HCT116 (cell line): ENCODE data around the gene PILRA. TPM values are rescaled to one million over a fixed set of nuclear protein-coding genes. Genes with fewer than 3 reads are reported as not detected.
"Not testable (repeated sequence)": the region's sequence is repeated elsewhere in the genome, so short reads cannot be mapped to it uniquely, and the experiment has no call there.

Source experiments
- ATAC-seq: fragments of 200-7000 bp; cut with Tn5 transposase; 2 replicates; pipeline ENCODE4 v1.9.1; 2020; ENCODE audit warnings: mild to moderate bottlenecking, moderate library complexity
- BruUV-seq: library from RNA; stranded (reverse); fragments of 400-500 nt; replicated peaks from 2 replicates; lab custom pipeline; 2021; lab: Mats Ljungman, UMichigan
- CTCF ChIA-PET: fragments of 300-600 bp; sonication (Branson Sonifier 250); formaldehyde crosslinking; loops from one replicate; lab custom pipeline; 2021; ENCODE audit warnings: antibody characterized with exemption; lab: Charles Lee
- POLR2A ChIA-PET: fragments of 300-600, 350-600 bp; sonication (Branson Sonifier 250); formaldehyde crosslinking; loops from one replicate; lab custom pipeline; 2021; ENCODE audit warnings: antibody characterized with exemption; lab: Charles Lee
- RAD21 ChIA-PET, 2 experiments: fragments of 300-600 bp; sonication (Branson Sonifier 250); formaldehyde crosslinking; loops; one replicate each; lab custom pipeline; 2023; ENCODE audit warnings: low total read pairs in 2 of 2; ENCODE audit not compliant: uncharacterized antibody in 2 of 2, unreplicated experiment in 2 of 2, low non-redundant PET in 1 of 2; lab: Charles Lee
- DNase-seq: peaks from one replicate; pipeline ENCODE4 v3.0.0-alpha.2; 2010; ENCODE audit warnings: low read depth, low spot score
- H2AFZ ChIP-seq: fragments of 200-600 bp; shearing (Covaris generic), sonication (generic); 2 replicates; pipeline ENCODE4 v1.6.1; 2017; ENCODE audit warnings: low read depth, mixed run types, mixed read lengths, antibody characterized with exemption, low read length; ENCODE audit not compliant: poor library complexity, severe bottlenecking
- H3K27ac ChIP-seq: 2 replicates; pipeline ENCODE4 v1.5.1; 2012; ENCODE audit warnings: low read depth, low read length
- H3K27me3 ChIP-seq: fragments of 200-600 bp; sonication (generic); 2 replicates; pipeline ENCODE4 v1.6.1; 2016; ENCODE audit warnings: mixed run types, low read length, mixed read lengths; ENCODE audit not compliant: insufficient read depth
- H3K36me3 ChIP-seq, 2 experiments: fragments of 200-500 bp in 1 of 2; fragments of 200-600 bp in 1 of 2; sonication (Bioruptor generic) in 1 of 2; sonication (generic) in 1 of 2; 2 replicates each; pipeline versions ENCODE4 v1.5.1 to v1.6.1; 2014 to 2016; ENCODE audit warnings: low read length in 2 of 2, inconsistent platforms in 1 of 2, mixed read lengths in 1 of 2, mixed run types in 1 of 2; ENCODE audit not compliant: insufficient read depth in 2 of 2, control insufficient read depth in 1 of 2
- H3K4me1 ChIP-seq, 2 experiments: fragments of 200-600 bp in 1 of 2; sonication (generic) in 1 of 2; 2 replicates each; pipeline versions ENCODE4 v1.5.1 to v1.6.1; 2012 to 2017; ENCODE audit warnings: low read length in 2 of 2, inconsistent platforms in 1 of 2, mild to moderate bottlenecking in 1 of 2, mixed read lengths in 1 of 2, mixed run types in 1 of 2, moderate library complexity in 1 of 2; ENCODE audit not compliant: insufficient read depth in 2 of 2, control insufficient read depth in 1 of 2
- H3K4me2 ChIP-seq: fragments of 200-600 bp; sonication (generic); 2 replicates; pipeline ENCODE4 v1.6.1; 2017; ENCODE audit warnings: mixed run types, low read length, mixed read lengths
- H3K4me3 ChIP-seq, 2 experiments: fragments of 200-600 bp in 1 of 2; sonication (generic) in 1 of 2; replicated peaks in 1 of 2; 2 replicates each; pipeline ENCODE4 v1.5.1; 2011 to 2016; ENCODE audit warnings: low read length in 2 of 2, control low read depth in 1 of 2, low read depth in 1 of 2, mild to moderate bottlenecking in 1 of 2, mixed read lengths in 1 of 2, mixed run types in 1 of 2
- H3K79me2 ChIP-seq: fragments of 200-600 bp; sonication (generic); 2 replicates; pipeline ENCODE4 v1.6.1; 2017; ENCODE audit warnings: mild to moderate bottlenecking, mixed run types, low read length, moderate library complexity, mixed read lengths; ENCODE audit not compliant: insufficient read depth
- H3K9ac ChIP-seq: fragments of 200-600 bp; sonication (generic); 2 replicates; pipeline ENCODE4 v1.6.1; 2016; ENCODE audit warnings: low read length, mixed read lengths
- H3K9me2 ChIP-seq: fragments of 200-600 bp; sonication (generic), shearing (Covaris generic); 2 replicates; pipeline ENCODE4 v1.6.1; 2017; ENCODE audit warnings: mixed run types, mild to moderate bottlenecking, moderate library complexity; ENCODE audit not compliant: insufficient read depth
- H3K9me3 ChIP-seq, 2 experiments: fragments of 200-500 bp in 1 of 2; fragments of 200-600 bp in 1 of 2; sonication (Bioruptor generic) in 1 of 2; sonication (generic) in 1 of 2; 2 replicates each; pipeline ENCODE4 v1.6.1; 2014 to 2017; ENCODE audit warnings: low read length in 2 of 2, mixed read lengths in 2 of 2, inconsistent platforms in 1 of 2, low read depth in 1 of 2, mild to moderate bottlenecking in 1 of 2, mixed run types in 1 of 2, moderate library complexity in 1 of 2; ENCODE audit not compliant: control insufficient read depth in 1 of 2, insufficient read depth in 1 of 2
- H4K20me1 ChIP-seq: fragments of 200-600 bp; sonication (generic), shearing (Covaris generic); 2 replicates; pipeline ENCODE4 v1.6.1; 2017; ENCODE audit warnings: mixed run types, mild to moderate bottlenecking, moderate library complexity; ENCODE audit not compliant: insufficient read depth
- ATF3 ChIP-seq: IDR thresholded peaks from 2 replicates; pipeline ENCODE4 v1.6.1; 2012
- CBX3 ChIP-seq: IDR thresholded peaks from 2 replicates; pipeline ENCODE4 v1.6.1; 2012; ENCODE audit warnings: low read depth
- CEBPB ChIP-seq: IDR thresholded peaks from 2 replicates; pipeline ENCODE4 v1.6.1; 2012; ENCODE audit warnings: low read depth
- EGR1 ChIP-seq: IDR thresholded peaks from 2 replicates; pipeline ENCODE4 v1.6.1; 2012; ENCODE audit warnings: low read depth
- EZH2 ChIP-seq: fragments of 200-600 bp; sonication (generic); IDR thresholded peaks from 2 replicates; pipeline ENCODE4 v1.6.1; 2017; ENCODE audit warnings: antibody characterized with exemption, mixed run types
- EZH2phosphoT487 ChIP-seq: fragments of 200-600 bp; IDR thresholded peaks from 2 replicates; pipeline ENCODE4 v1.6.1; 2018; ENCODE audit warnings: antibody characterized with exemption, borderline replicate concordance
- FOSL1 ChIP-seq: IDR thresholded peaks from 2 replicates; pipeline ENCODE4 v1.6.1; 2012; ENCODE audit warnings: low read depth
- MAX ChIP-seq: IDR thresholded peaks from 2 replicates; pipeline ENCODE4 v1.6.1; 2012
- POLR2A ChIP-seq: IDR thresholded peaks from 2 replicates; pipeline ENCODE4 v1.7.0; 2011; ENCODE audit warnings: borderline replicate concordance; ENCODE audit not compliant: insufficient read depth, insufficient read length; ENCODE audit errors: extremely low read depth
- POLR2AphosphoS5 ChIP-seq: IDR thresholded peaks from 2 replicates; pipeline ENCODE4 v1.6.1; 2011; ENCODE audit warnings: mild to moderate bottlenecking, low read depth, low read length, moderate library complexity
- RAD21 ChIP-seq: IDR thresholded peaks from 2 replicates; pipeline ENCODE4 v1.6.1; 2012; ENCODE audit warnings: low read depth, mild to moderate bottlenecking
- SIN3A ChIP-seq: IDR thresholded peaks from 2 replicates; pipeline ENCODE4 v1.6.1; 2012; ENCODE audit warnings: low read depth
- SP1 ChIP-seq: IDR thresholded peaks from 2 replicates; pipeline ENCODE4 v1.6.1; 2012; ENCODE audit warnings: low read depth
- SRF ChIP-seq: IDR thresholded peaks from 2 replicates; pipeline ENCODE4 v1.6.1; 2012; ENCODE audit warnings: low read depth
- YY1 ChIP-seq: IDR thresholded peaks from 2 replicates; pipeline ENCODE4 v1.6.1; 2011; ENCODE audit warnings: low read length, low read depth, moderate library complexity, mild to moderate bottlenecking; ENCODE audit not compliant: insufficient replicate concordance; ENCODE audit errors: extremely low read depth
- ZFX ChIP-seq: fragments of 450-650 bp; IDR thresholded peaks from 2 replicates; pipeline ENCODE4 v1.6.1; 2017
- intact Hi-C: fragments of 100-400 bp; cut with micrococcal nuclease; formaldehyde crosslinking; loops from 2 replicates; pipeline ENCODE4 v1.10.0; 2022
- total RNA-seq: library from RNA; stranded (reverse); gene quantifications from one replicate; pipeline ENCODE4 v1.2.1, GENCODE V29; 2021; ENCODE audit not compliant: unreplicated experiment

The PILRA gene
- total RNA-seq, 1 experiment from 2014 or later = 1.8 TPM

- no peak for TF ChIP-seq SRF
- TF ChIP-seq EZH2 = no peak
- no peak for TF ChIP-seq CBX3
- TF ChIP-seq SIN3A = no peak
- no peak for TF ChIP-seq ZFX
- no peak for TF ChIP-seq POLR2A
- no peak for TF ChIP-seq SP1
- no peak for TF ChIP-seq EZH2phosphoT487
- no peak for TF ChIP-seq EGR1
- TF ChIP-seq MAX = no peak
- no peak for TF ChIP-seq CEBPB
- TF ChIP-seq POLR2AphosphoS5 = no peak
- TF ChIP-seq RAD21 = no peak
- no peak for TF ChIP-seq ATF3
- TF ChIP-seq YY1 = no peak
- TF ChIP-seq FOSL1 = no peak
- peaks cover 60 to 76% of the 10 kb centered on the region in 2 experiments for H3K36me3 ChIP-seq
- no peak overlapping the region for H3K9ac ChIP-seq
- H3K27me3 ChIP-seq = no peaks in the 10 kb centered on the region
- no peaks in the 10 kb centered on the region for H3K9me3 ChIP-seq
- H3K27ac ChIP-seq = no peak overlapping the region
- H3K9me2 ChIP-seq = no peaks in the 10 kb centered on the region
- no peak for DNase-seq
- H4K20me1 ChIP-seq = no peaks in the 10 kb centered on the region
- no peak overlapping the region for H3K4me3 ChIP-seq
- BruUV-seq = no TSS peak
- ChIA-PET CTCF (no interaction called here), RAD21 (no interaction called here), POLR2A (no interaction called here)
- H3K79me2 ChIP-seq = peaks cover 28% of the 10 kb centered on the region; the same call in 1 of the 2 replicates
- H3K4me2 ChIP-seq = no peak overlapping the region
- ATAC-seq = no peak
- no peak overlapping the region for H2AFZ ChIP-seq
- no peaks in the 10 kb centered on the region for H3K4me1 ChIP-seq
- intact Hi-C loops = no loop called here
These were observed 21.6 kb upstream of the PILRA start for GRCh38 chr7:100351657-100352058.

GRCh38 chr7:100352230-100352781, 21.0 kb upstream of the PILRA start:
- ChIA-PET CTCF (interaction anchor here (0.6 kb wide), 1 partner anchor 220 kb away, joined by 3 read pairs; no protein-coding TSS in a partner anchor), POLR2A (interaction anchor here (0.7 kb wide), 1 partner anchor 16 kb away, joined by 4 read pairs; no protein-coding TSS in a partner anchor)
- Histone ChIP-seq H3K36me3 (peaks cover 58 to 72% of the 10 kb centered on the region in 2 experiments), H3K79me2 (peaks cover 22% of the 10 kb centered on the region; the same call in 1 of the 2 replicates)
- H3K27ac ChIP-seq, ATAC-seq, H3K9me3 ChIP-seq, H3K4me1 ChIP-seq, H3K9me2 ChIP-seq, RAD21 ChIA-PET, H3K9ac ChIP-seq, BruUV-seq, H3K4me2 ChIP-seq, intact Hi-C loops, H2AFZ ChIP-seq, H3K4me3 ChIP-seq, DNase-seq, H3K27me3 ChIP-seq, H4K20me1 ChIP-seq: not testable (repeated sequence)
